ENCODE results near the gene NUP62.
"Not testable (repeated sequence)": the region's sequence is repeated elsewhere in the genome, so short reads cannot be mapped to it uniquely, and the experiment has no call there.

Gene NUP62

GRCh38 chr19:49929121-49929610, at the start of gene NUP62, which contains the start of gene ATF5:
TSS of gene NUP62 (minus strand) at chr19:49929504. CDS start at chr19:49909807, 19,697 bp downstream.
TSS of gene ATF5 (plus strand) at chr19:49929205. CDS start at chr19:49930851, 1,646 bp downstream.
- FAIRE-seq (no peak), DNase-seq (ENCODE audit: low spot score) (peak; percentile 74)

GRCh38 chr19:49978324-49978723, 49.0 kb upstream of the NUP62 start:
- DNase-seq (ENCODE audit: low spot score) (no peak), FAIRE-seq (no peak)

- no peak for DNase-seq (ENCODE audit: low spot score)
- FAIRE-seq = no peak
Observed at GRCh38 chr19:49977881-49978280, 48.6 kb upstream of the NUP62 start.

GRCh38 chr19:49977076-49977475, 47.8 kb upstream of the NUP62 start:
- DNase-seq (ENCODE audit: low spot score) (no peak), FAIRE-seq (no peak)

GRCh38 chr19:49976496-49976895, 47.2 kb upstream of the NUP62 start:
- no peak for DNase-seq (ENCODE audit: low spot score)
- FAIRE-seq = no peak

- FAIRE-seq (no peak), DNase-seq (ENCODE audit: low spot score) (no peak)
Observed at GRCh38 chr19:49975051-49975450, 45.7 kb upstream of the NUP62 start.

- FAIRE-seq (no peak), DNase-seq (ENCODE audit: low spot score) (no peak)
Observed at GRCh38 chr19:49973987-49974386, 44.7 kb upstream of the NUP62 start.

GRCh38 chr19:49972841-49973240, 43.5 kb upstream of the NUP62 start:
- no peak for DNase-seq (ENCODE audit: low spot score)
- FAIRE-seq = no peak

- DNase-seq (ENCODE audit: low spot score) (no peak), FAIRE-seq (no peak)
Observed at GRCh38 chr19:49971991-49972411, 42.7 kb upstream of the NUP62 start.

- FAIRE-seq; DNase-seq (ENCODE audit: low spot score): not testable (repeated sequence)
Observed at GRCh38 chr19:49969355-49969754, 40.1 kb upstream of the NUP62 start.

- DNase-seq (ENCODE audit: low spot score) (no peak), FAIRE-seq (no peak)
Observed at GRCh38 chr19:49968279-49968922, 39.1 kb upstream of the NUP62 start.

- not testable (repeated sequence) for DNase-seq (ENCODE audit: low spot score); FAIRE-seq
Observed at GRCh38 chr19:49960980-49961379, 31.7 kb upstream of the NUP62 start, which contains the start of gene SIGLEC11. TSS of gene SIGLEC11 (minus strand) at chr19:49961172. CDS start at chr19:49961081, 91 bp downstream.

- FAIRE-seq; DNase-seq (ENCODE audit: low spot score): not testable (repeated sequence)
Observed at GRCh38 chr19:49959892-49960291, 30.6 kb upstream of the NUP62 start.

- not testable (repeated sequence) for DNase-seq (ENCODE audit: low spot score); FAIRE-seq
Observed at GRCh38 chr19:49958596-49958995, 29.3 kb upstream of the NUP62 start.

- not testable (repeated sequence) for DNase-seq (ENCODE audit: low spot score); FAIRE-seq
Observed at GRCh38 chr19:49958144-49958543, 28.8 kb upstream of the NUP62 start.

GRCh38 chr19:49957262-49957915, 28.1 kb upstream of the NUP62 start:
- DNase-seq (ENCODE audit: low spot score) = no peak
- FAIRE-seq = no peak

GRCh38 chr19:49956115-49956495, 26.8 kb upstream of the NUP62 start:
- DNase-seq (ENCODE audit: low spot score) = no peak
- no peak for FAIRE-seq

- DNase-seq (ENCODE audit: low spot score) (no peak), FAIRE-seq (no peak)
Observed at GRCh38 chr19:49954933-49955332, 25.6 kb upstream of the NUP62 start.

GRCh38 chr19:49954092-49954829, 25.0 kb upstream of the NUP62 start:
- no peak for FAIRE-seq
- no peak for DNase-seq (ENCODE audit: low spot score)

- FAIRE-seq = no peak
- DNase-seq (ENCODE audit: low spot score) = no peak
Observed at GRCh38 chr19:49953416-49953815, 24.1 kb upstream of the NUP62 start.

GRCh38 chr19:49952906-49953305, 23.6 kb upstream of the NUP62 start:
- FAIRE-seq = no peak
- DNase-seq (ENCODE audit: low spot score) = no peak

- DNase-seq (ENCODE audit: low spot score) (no peak), FAIRE-seq (no peak)
Observed at GRCh38 chr19:49952479-49952836, 23.2 kb upstream of the NUP62 start.

Data from RCC 7860 (cell line).